H9 (cell line): ENCODE results near the gene SYMPK. TPM values are rescaled to one million over a fixed set of nuclear protein-coding genes. Genes with fewer than 3 reads are reported as not detected.

ENCODE experiments used
- DNase-seq: peaks from one replicate; pipeline ENCODE4 v3.0.0-alpha.2; 2017
- H2AFZ ChIP-seq: one replicate; pipeline ENCODE4 v1.6.1; 2013; ENCODE audit warnings: mild to moderate bottlenecking, low read length, control low read depth, moderate library complexity
- H2AK5ac ChIP-seq: 2 replicates; pipeline ENCODE4 v1.6.1; 2013; ENCODE audit warnings: low read length, control low read depth, mixed read lengths; ENCODE audit not compliant: insufficient read length
- H2BK120ac ChIP-seq: one replicate; pipeline ENCODE4 v1.6.1; 2013; ENCODE audit warnings: low read depth, mild to moderate bottlenecking, low read length, control low read depth, inconsistent platforms; ENCODE audit not compliant: poor library complexity, severe bottlenecking
- H2BK12ac ChIP-seq: 2 replicates; pipeline ENCODE4 v1.6.1; 2013; ENCODE audit warnings: low read length, control low read depth, mixed read lengths, low read depth; ENCODE audit not compliant: insufficient read length
- H2BK15ac ChIP-seq: 2 replicates; pipeline ENCODE4 v1.6.1; 2013; ENCODE audit warnings: low read depth, low read length, control low read depth
- H2BK20ac ChIP-seq: one replicate; pipeline ENCODE4 v1.6.1; 2013; ENCODE audit warnings: low read depth, mild to moderate bottlenecking, low read length, control low read depth, inconsistent platforms; ENCODE audit not compliant: poor library complexity, severe bottlenecking
- H2BK5ac ChIP-seq: 2 replicates; pipeline ENCODE4 v1.6.1; 2013; ENCODE audit warnings: low read length, control low read depth, mixed read lengths; ENCODE audit not compliant: insufficient read length
- H3K14ac ChIP-seq: 2 replicates; pipeline ENCODE4 v1.6.1; 2013; ENCODE audit warnings: low read length, control low read depth; ENCODE audit not compliant: insufficient read depth
- H3K18ac ChIP-seq: 2 replicates; pipeline ENCODE4 v1.6.1; 2013; ENCODE audit warnings: low read depth, mild to moderate bottlenecking, mixed read lengths, low read length, control low read depth; ENCODE audit not compliant: insufficient read length
- H3K23ac ChIP-seq: 2 replicates; pipeline ENCODE4 v1.6.1; 2013; ENCODE audit warnings: low read length, control low read depth, mixed read lengths, low read depth; ENCODE audit not compliant: insufficient read length
- H3K23me2 ChIP-seq: 2 replicates; pipeline ENCODE4 v1.6.1; 2013; ENCODE audit warnings: low read depth, mild to moderate bottlenecking, mixed read lengths, low read length, control low read depth; ENCODE audit not compliant: insufficient read length, poor library complexity, severe bottlenecking
- H3K27ac ChIP-seq: 2 replicates; pipeline ENCODE4 v1.5.1; 2013; ENCODE audit warnings: low read length, control low read depth, mixed read lengths, low read depth; ENCODE audit not compliant: insufficient read length
- H3K27me3 ChIP-seq: 2 replicates; pipeline ENCODE4 v1.6.1; 2013; ENCODE audit warnings: low read length, control low read depth, inconsistent platforms; ENCODE audit not compliant: insufficient read depth
- H3K4ac ChIP-seq: 2 replicates; pipeline ENCODE4 v1.6.1; 2013; ENCODE audit warnings: low read depth, mild to moderate bottlenecking, control low read depth, inconsistent platforms, low read length, moderate library complexity
- H3K4me1 ChIP-seq: 2 replicates; pipeline ENCODE4 v1.6.1; 2013; ENCODE audit warnings: low read length, control low read depth, inconsistent platforms; ENCODE audit not compliant: insufficient read depth
- H3K4me2 ChIP-seq: 2 replicates; pipeline ENCODE4 v1.6.1; 2013; ENCODE audit warnings: low read length, control low read depth, mixed read lengths; ENCODE audit not compliant: insufficient read length, insufficient read depth
- H3K56ac ChIP-seq: 2 replicates; pipeline ENCODE4 v1.6.1; 2013; ENCODE audit warnings: low read depth, mild to moderate bottlenecking, mixed read lengths, low read length, control low read depth; ENCODE audit not compliant: insufficient read length
- H3K79me1 ChIP-seq: 2 replicates; pipeline ENCODE4 v1.6.1; 2013; ENCODE audit warnings: low read depth, mild to moderate bottlenecking, moderate library complexity, low read length, control low read depth, inconsistent platforms; ENCODE audit not compliant: insufficient read depth, poor library complexity, severe bottlenecking
- H3K79me2 ChIP-seq: 2 replicates; pipeline ENCODE4 v1.6.1; 2013; ENCODE audit warnings: low read length, control low read depth, inconsistent platforms; ENCODE audit not compliant: insufficient read depth
- H3K9ac ChIP-seq: 2 replicates; pipeline ENCODE4 v1.6.1; 2013; ENCODE audit warnings: low read length, control low read depth, mixed read lengths; ENCODE audit not compliant: insufficient read length; ENCODE audit errors: extremely low read depth
- H3K9me3 ChIP-seq: one replicate; pipeline ENCODE4 v1.6.1; 2013; ENCODE audit warnings: low read depth, low read length, inconsistent platforms; ENCODE audit not compliant: control insufficient read depth
- H3T11ph ChIP-seq: one replicate; pipeline ENCODE4 v1.6.1; 2013; ENCODE audit warnings: mild to moderate bottlenecking, low read length, control low read depth, inconsistent platforms
- H4K20me1 ChIP-seq: one replicate; pipeline ENCODE4 v1.6.1; 2013; ENCODE audit not compliant: control insufficient read depth, insufficient read length, insufficient read depth
- H4K5ac ChIP-seq: 2 replicates; pipeline ENCODE4 v1.6.1; 2013; ENCODE audit warnings: low read depth, mild to moderate bottlenecking, mixed read lengths, low read length, control low read depth; ENCODE audit not compliant: insufficient read length
- H4K8ac ChIP-seq: replicated peaks from 2 replicates; pipeline ENCODE4 v1.6.1; 2013; ENCODE audit warnings: low read length, control low read depth, mixed read lengths, low read depth; ENCODE audit not compliant: insufficient read length
- H4K91ac ChIP-seq: 2 replicates; pipeline ENCODE4 v1.6.1; 2013; ENCODE audit warnings: low read depth, mild to moderate bottlenecking, moderate library complexity, mixed read lengths, low read length, control low read depth; ENCODE audit not compliant: insufficient read length
- H3K27ac Mint-ChIP-seq, 3 experiments: 2 replicates in 2 of 3; 3 replicates in 1 of 3; pipeline ENCODE4 v1.8.0; 2020 to 2021; ENCODE audit warnings: mixed read lengths in 3 of 3, mild to moderate bottlenecking in 1 of 3, moderate library complexity in 1 of 3
- H3K27me3 Mint-ChIP-seq: 2 replicates; pipeline ENCODE4 v1.8.0; 2021; ENCODE audit warnings: low read depth, mild to moderate bottlenecking, moderate library complexity, mixed read lengths
- H3K36me3 Mint-ChIP-seq, 3 experiments: 2 replicates in 2 of 3; 3 replicates in 1 of 3; pipeline ENCODE4 v1.8.0; 2020 to 2021; ENCODE audit warnings: low read depth in 3 of 3, mixed read lengths in 3 of 3; ENCODE audit not compliant: insufficient read depth in 1 of 3
- H3K4me1 Mint-ChIP-seq, 2 experiments: 2 replicates each; pipeline ENCODE4 v1.8.0; 2020; ENCODE audit warnings: mixed read lengths in 2 of 2
- H3K4me3 Mint-ChIP-seq, 2 experiments: 2 replicates in 1 of 2; 3 replicates in 1 of 2; pipeline ENCODE4 v1.8.0; 2020 to 2021; ENCODE audit warnings: mild to moderate bottlenecking in 2 of 2, mixed read lengths in 2 of 2, moderate library complexity in 1 of 2
- H3K9me3 Mint-ChIP-seq, 2 experiments: 2 replicates in 1 of 2; 3 replicates in 1 of 2; pipeline ENCODE4 v1.8.0; 2020; ENCODE audit warnings: mild to moderate bottlenecking in 2 of 2, mixed read lengths in 2 of 2, moderate library complexity in 1 of 2
- WGBS: extraction: QIAGEN DNeasy Blood & Tissue Kit; methylation state at CpG from one replicate; pipeline ENCODE4 v1.1.7; 2013; ENCODE audit warnings: missing lambda C conversion rate, low lambda C conversion rate, mixed read lengths; ENCODE audit not compliant: insufficient read length; ENCODE audit errors: extremely low coverage; 5-methylcytosine and 5-hydroxymethylcytosine counted together
- total RNA-seq: library from RNA; stranded (reverse); gene quantifications from 2 replicates; pipeline ENCODE4 v1.2.1, GENCODE V29; 2021
- TF ChIP-seq, protein P1 (sequence below): fragments of 200-600 bp; sonication (generic); conservative IDR thresholded peaks from 3 replicates; pipeline ENCODE4 v1.8.0; 2021; ENCODE audit warnings: antibody characterized with exemption, mild to moderate bottlenecking

Gene SYMPK
- total RNA-seq, 1 experiment from 2014 or later = 104 TPM

DNA sequence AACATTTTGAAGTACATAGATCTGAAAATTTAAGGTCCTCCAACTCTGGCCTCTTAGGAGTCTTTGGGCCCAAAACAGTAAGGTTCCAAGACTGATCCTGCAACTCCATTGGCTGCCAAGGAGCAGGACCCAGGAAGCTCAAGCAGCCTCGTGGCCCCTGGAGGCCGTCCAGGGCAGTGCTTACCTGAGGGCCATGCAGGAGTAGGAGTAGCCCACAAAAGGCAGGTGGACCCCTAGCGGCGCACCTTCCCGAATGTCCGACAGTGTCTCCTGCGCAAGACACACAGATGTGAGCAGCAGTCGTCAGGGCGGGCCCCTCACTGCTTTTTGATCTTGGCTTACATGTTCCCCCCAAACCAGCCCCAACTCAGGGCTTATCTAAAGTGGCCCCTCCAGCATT lies 88.2 kb downstream of the SYMPK start:
- H2BK5ac ChIP-seq = no peak overlapping the region
- H3K27me3 ChIP-seq = no peaks in the 10 kb centered on the region
- H2AFZ ChIP-seq = no peak overlapping the region
- H4K20me1 ChIP-seq = no peaks in the 10 kb centered on the region
- no peak overlapping the region for H3K27ac ChIP-seq
- no peak overlapping the region for H4K8ac ChIP-seq
- H3K9me3 Mint-ChIP-seq = no peaks in the 10 kb centered on the region
- no peak overlapping the region for H3K18ac ChIP-seq
- DNase-seq = peak; percentile 94
- H3K27me3 Mint-ChIP-seq = peaks cover 5% of the 10 kb centered on the region
- no peaks in the 10 kb centered on the region for H3K9me3 ChIP-seq
- no peak overlapping the region for H3K9ac ChIP-seq
- TF ChIP-seq, protein P1, sequence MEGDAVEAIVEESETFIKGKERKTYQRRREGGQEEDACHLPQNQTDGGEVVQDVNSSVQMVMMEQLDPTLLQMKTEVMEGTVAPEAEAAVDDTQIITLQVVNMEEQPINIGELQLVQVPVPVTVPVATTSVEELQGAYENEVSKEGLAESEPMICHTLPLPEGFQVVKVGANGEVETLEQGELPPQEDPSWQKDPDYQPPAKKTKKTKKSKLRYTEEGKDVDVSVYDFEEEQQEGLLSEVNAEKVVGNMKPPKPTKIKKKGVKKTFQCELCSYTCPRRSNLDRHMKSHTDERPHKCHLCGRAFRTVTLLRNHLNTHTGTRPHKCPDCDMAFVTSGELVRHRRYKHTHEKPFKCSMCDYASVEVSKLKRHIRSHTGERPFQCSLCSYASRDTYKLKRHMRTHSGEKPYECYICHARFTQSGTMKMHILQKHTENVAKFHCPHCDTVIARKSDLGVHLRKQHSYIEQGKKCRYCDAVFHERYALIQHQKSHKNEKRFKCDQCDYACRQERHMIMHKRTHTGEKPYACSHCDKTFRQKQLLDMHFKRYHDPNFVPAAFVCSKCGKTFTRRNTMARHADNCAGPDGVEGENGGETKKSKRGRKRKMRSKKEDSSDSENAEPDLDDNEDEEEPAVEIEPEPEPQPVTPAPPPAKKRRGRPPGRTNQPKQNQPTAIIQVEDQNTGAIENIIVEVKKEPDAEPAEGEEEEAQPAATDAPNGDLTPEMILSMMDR = peak; percentile 69
- no peak overlapping the region for H2BK120ac ChIP-seq
- no peak overlapping the region for H3K4ac ChIP-seq
- no peaks in the 10 kb centered on the region for H3K79me2 ChIP-seq
- H3K23ac ChIP-seq = no peak overlapping the region
- H2BK15ac ChIP-seq = no peak overlapping the region
- peak overlapping the region in 1 of 3 experiments; percentile 55; a peak in 2 of 7 replicates for H3K27ac Mint-ChIP-seq
- H3K4me3 Mint-ChIP-seq = no peak overlapping the region; a peak in 1 of 5 replicates
- H3K79me1 ChIP-seq = no peaks in the 10 kb centered on the region
- H4K5ac ChIP-seq = no peak overlapping the region
- H3K56ac ChIP-seq = no peak overlapping the region
- peaks cover 15 to 55% (median 43%) of the 10 kb centered on the region in 3 experiments; a peak in 6 of 7 replicates for H3K36me3 Mint-ChIP-seq
- no peak overlapping the region for H3K14ac ChIP-seq
- H2AK5ac ChIP-seq = no peak overlapping the region
- H3T11ph ChIP-seq = no peak overlapping the region
- H3K4me1 Mint-ChIP-seq = peaks cover 16 to 23% of the 10 kb centered on the region in 2 experiments
- H2BK12ac ChIP-seq = no peak overlapping the region
- no CpG with 5 or more reads among the region's 9 CpGs for WGBS
- no peak overlapping the region for H4K91ac ChIP-seq
- peaks cover 8% of the 10 kb centered on the region for H3K23me2 ChIP-seq
- H3K4me2 ChIP-seq = no peak overlapping the region
- no peak overlapping the region for H2BK20ac ChIP-seq
- H3K4me1 ChIP-seq = no peaks in the 10 kb centered on the region
